Small intestine (tissue), 4 donors: ENCODE results near the gene PPP1R9B. TPM values are rescaled to one million over a fixed set of nuclear protein-coding genes. Genes with fewer than 3 reads are reported as not detected.

ENCODE experiments used
- polyA plus RNA-seq, 4 donors: library from polyadenylated mRNA; stranded (reverse) in 3 of 4; unstranded in 1 of 4; fragments of 200-250 nt in 3 of 4; fragments of 120-200 nt in 1 of 4; gene quantifications; one replicate each; pipeline versions ENCODE4 v1.2.1 to v1.2.3, GENCODE V29; 2013
- donor health status: healthy with polysubstance abuse.
- donor health status: Bipolar disorder and iron deficiency.
- donor health status: healthy.

Gene PPP1R9B
- polyA plus RNA-seq, 4 donors = 14.1 to 31.8 (median 21.6) TPM

Other genes with a start within 250 kb of the PPP1R9B start
- 1 to 10 TPM in 2 of 4 donors, not detected in 2; 1.3 to 4.0 TPM for gene DLX4, start 181.5 kb downstream of the PPP1R9B start, polyA plus RNA-seq
- 1 to 10 TPM in 1 of 4 donors, under 1 TPM in 1, not detected in 2; 0.06 to 1.4 TPM for gene DLX3, start 155.5 kb downstream of the PPP1R9B start, polyA plus RNA-seq
- 10 to 100 TPM; 53.5 to 96.4 (median 72.0) TPM for gene ITGA3, start 94.6 kb downstream of the PPP1R9B start, polyA plus RNA-seq
- gene PDK2, start 55.3 kb downstream of the PPP1R9B start, polyA plus RNA-seq = 100 to 1,000 TPM in 1 of 4 donors, 10 to 100 TPM in 3; 27.2 to 125 (median 36.8) TPM
- 1 to 10 TPM in 2 of 4 donors, under 1 TPM in 2; 0.54 to 2.9 (median 1.4) TPM for gene SAMD14, start 20.5 kb downstream of the PPP1R9B start, polyA plus RNA-seq
- 1 to 10 TPM in 2 of 4 donors, under 1 TPM in 1, not detected in 1; 0.96 to 6.2 (median 5.0) TPM for gene SGCA, start 15.3 kb upstream of the PPP1R9B start, polyA plus RNA-seq
- gene COL1A1, start 51.0 kb upstream of the PPP1R9B start, polyA plus RNA-seq = 100 to 1,000 TPM in 1 of 4 donors, 10 to 100 TPM in 1, 1 to 10 TPM in 2; 2.2 to 320 (median 27.2) TPM
- gene TMEM92, start 123.8 kb upstream of the PPP1R9B start, polyA plus RNA-seq = 10 to 100 TPM; 29.1 to 91.1 (median 46.3) TPM
- 10 to 100 TPM in 1 of 4 donors, 1 to 10 TPM in 3; 3.8 to 18.2 (median 6.7) TPM for gene XYLT2, start 195.4 kb upstream of the PPP1R9B start, polyA plus RNA-seq
- gene MRPL27, start 222.5 kb upstream of the PPP1R9B start, polyA plus RNA-seq = 100 to 1,000 TPM in 3 of 4 donors, 10 to 100 TPM in 1; 70.9 to 247 (median 163) TPM
- 1 to 10 TPM in 2 of 4 donors, not detected in 2; 2.5 to 4.3 TPM for gene EME1, start 222.6 kb upstream of the PPP1R9B start, polyA plus RNA-seq
- gene LRRC59, start 246.8 kb upstream of the PPP1R9B start, polyA plus RNA-seq = 100 to 1,000 TPM in 1 of 4 donors, 10 to 100 TPM in 3; 51.0 to 108 (median 64.0) TPM